Choroid plexus epithelial cell (primary cell): ENCODE data around the gene KLC4.
"Not testable (repeated sequence)": the region's sequence is repeated elsewhere in the genome, so short reads cannot be mapped to it uniquely, and the experiment has no call there.

ENCODE experiments used
- DNase-seq: peaks from one replicate; pipeline ENCODE4 v3.0.0-alpha.2; 2010; ENCODE audit warnings: low read depth
- H3K4me3 ChIP-seq: 2 replicates; pipeline ENCODE4 v1.5.1; 2011; ENCODE audit warnings: low read depth, mild to moderate bottlenecking, control low read depth, low read length, moderate library complexity
- CTCF ChIP-seq: conservative IDR thresholded peaks from 2 replicates; pipeline ENCODE4 v1.5.1; 2011; ENCODE audit warnings: low read depth, mild to moderate bottlenecking, control low read depth, inconsistent platforms, low read length, moderate library complexity

Gene KLC4

DNA sequence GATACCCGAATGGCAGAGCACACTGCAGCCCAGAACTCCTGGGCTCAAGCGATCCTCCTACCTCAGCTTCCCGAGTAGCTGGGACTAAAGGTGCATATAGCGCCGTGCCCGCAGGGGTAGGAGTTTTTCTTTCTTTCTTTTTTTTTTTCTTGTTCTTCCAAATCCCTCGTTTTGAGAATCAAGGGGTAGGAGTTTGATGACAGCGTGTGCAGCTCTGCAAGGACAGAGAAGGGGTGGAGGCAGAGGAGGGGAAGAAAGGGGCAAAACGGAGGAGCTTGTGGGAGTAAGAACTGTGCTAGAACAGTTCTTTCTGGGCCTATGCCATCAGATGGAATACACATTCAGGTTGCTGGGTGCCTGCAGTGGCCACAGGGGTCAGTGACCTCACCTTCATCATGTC, 22.7 kb upstream of the KLC4 start:
- no peak for TF ChIP-seq CTCF
- DNase-seq: no peak
- no peak overlapping the region for H3K4me3 ChIP-seq

GRCh38 chr6:43037197-43037596, 22.2 kb upstream of the KLC4 start:
- TF ChIP-seq CTCF: peak; percentile 7

DNA sequence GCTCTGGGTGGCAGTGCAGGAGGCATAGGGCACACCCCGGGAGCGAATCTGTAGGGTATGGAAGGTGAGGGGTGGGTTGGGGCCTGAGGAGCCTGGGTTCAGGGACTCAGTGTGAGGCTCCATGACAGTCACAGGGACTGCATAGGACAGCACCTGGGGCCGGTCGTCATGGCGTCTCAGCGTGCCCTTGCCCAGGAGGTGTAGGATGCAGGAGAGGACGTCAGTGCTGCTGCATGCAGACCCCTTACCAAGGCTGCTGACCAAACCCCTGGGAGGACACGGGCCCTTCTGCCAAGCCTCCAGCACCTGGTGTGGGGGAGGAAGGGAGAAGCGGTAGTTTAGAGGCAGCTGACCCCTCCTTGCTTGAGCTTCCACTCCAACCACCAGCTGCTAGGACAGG, 21.7 kb upstream of the KLC4 start:
- no peak for TF ChIP-seq CTCF
- H3K4me3 ChIP-seq: no peak overlapping the region

More at GRCh38 chr6:43037197-43037596, 22.2 kb upstream of the KLC4 start:
- DNase-seq: no peak
- H3K4me3 ChIP-seq: no peak overlapping the region

DNA sequence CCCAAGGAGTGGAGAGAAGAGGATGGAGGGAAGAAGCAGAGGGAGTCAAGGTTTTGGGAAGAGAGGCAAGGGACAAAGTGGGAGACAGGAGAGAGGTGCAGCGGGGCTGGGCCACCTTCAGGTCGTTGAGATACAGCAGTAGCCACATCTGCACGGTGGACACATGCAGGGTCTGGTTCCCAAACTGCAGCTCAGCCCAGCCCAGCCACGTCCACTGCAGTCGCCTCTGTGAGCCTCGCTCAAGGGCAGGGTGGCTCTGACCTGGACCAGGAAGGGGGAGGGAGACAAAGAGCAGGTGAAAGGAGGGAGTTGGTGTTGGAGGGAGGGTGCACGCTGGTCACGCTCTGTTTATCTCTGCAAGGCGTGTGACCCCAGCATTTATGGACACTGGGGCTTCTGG, 20.7 kb upstream of the KLC4 start:
- no peak overlapping the region for H3K4me3 ChIP-seq
- TF ChIP-seq CTCF: no peak
- DNase-seq: no peak

More for the DNA sequence above, 21.7 kb upstream of the KLC4 start:
- no peak for DNase-seq

DNA sequence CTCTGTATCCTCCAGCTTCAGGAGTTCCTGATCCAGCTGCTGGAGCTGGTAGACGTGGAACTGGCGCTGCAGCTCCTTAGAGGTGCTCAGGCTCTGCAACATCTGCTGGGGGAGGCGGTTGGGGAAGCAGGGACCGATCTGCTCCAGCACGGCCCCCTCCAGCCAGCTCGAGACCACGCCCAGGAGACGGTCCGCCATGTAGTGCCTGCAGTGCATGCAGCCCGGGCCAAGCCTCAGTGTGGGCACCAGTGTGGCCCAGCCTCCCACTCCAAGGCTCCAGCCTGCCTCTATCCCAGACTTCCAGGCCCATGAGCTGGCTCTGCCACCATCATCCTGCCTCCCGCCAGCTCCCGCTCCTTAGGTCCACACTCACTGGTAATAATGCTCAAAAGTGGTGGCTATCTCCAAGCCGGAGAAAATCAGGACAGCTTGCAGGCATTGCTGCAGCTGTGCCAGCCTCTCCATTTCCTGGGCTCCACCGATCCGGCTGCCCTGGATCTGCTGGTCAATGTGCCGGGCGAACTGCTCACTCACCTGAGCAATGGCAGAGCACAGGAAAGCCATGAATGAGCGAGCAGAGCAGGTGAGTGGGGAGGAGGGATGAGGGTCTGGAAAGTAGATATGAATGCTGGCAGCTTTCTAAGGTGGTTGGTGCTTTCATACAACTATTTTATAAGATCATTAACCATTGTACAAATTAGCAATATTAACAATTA, 18.7 kb upstream of the KLC4 start:
- H3K4me3 ChIP-seq: no peak overlapping the region
- no peak for DNase-seq
- no peak for TF ChIP-seq CTCF

GRCh38 chr6:43041475-43041874, 18.0 kb upstream of the KLC4 start:
- DNase-seq, H3K4me3 ChIP-seq: not testable (repeated sequence)

DNA sequence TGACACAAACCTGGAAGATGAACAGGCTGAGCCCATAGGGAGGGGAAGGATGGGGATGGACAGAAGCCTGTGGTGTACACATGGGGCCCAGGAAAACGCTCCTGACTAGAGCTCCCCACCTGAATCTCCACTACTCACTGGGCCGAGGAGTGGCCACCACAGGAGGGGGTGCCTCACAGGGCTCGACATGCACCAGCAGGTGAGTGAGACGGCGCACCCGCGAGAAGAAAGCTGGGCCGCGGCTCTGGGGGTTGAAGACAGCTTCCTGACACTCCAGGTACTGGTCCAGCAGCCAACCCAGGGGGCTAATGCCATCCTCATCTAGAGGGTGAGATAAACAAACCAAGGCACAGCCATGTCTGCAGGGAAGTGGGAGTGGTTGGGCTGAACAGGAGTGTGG, 16.1 kb upstream of the KLC4 start:
- no peak for TF ChIP-seq CTCF
- no peak for DNase-seq
- no peak overlapping the region for H3K4me3 ChIP-seq
